Spleen (tissue), 11 donors: ENCODE measurements around the gene KLF15. TPM values are rescaled to one million over a fixed set of nuclear protein-coding genes. Genes with fewer than 3 reads are reported as not detected.
A peak's percentile ranks its signal among the peaks of the same experiment; 100 is the strongest.

ENCODE experiments used
- DNase-seq: peaks from one replicate; pipeline ENCODE4 v3.0.0-alpha.2; 2020
- H3K27ac ChIP-seq, 8 donors: fragments of 200-600 bp; sonication (generic) in 7 of 8; 1 replicate in 4 of 8; 2 replicates in 4 of 8; pipeline versions ENCODE4 v1.5.0 to v1.8.0; 2016 to 2021; ENCODE audit warnings: inconsistent platforms in 4 of 8, mild to moderate bottlenecking in 4 of 8, moderate library complexity in 1 of 8
- H3K27me3 ChIP-seq, 7 donors: fragments of 200-600 bp; sonication (generic) in 6 of 7; replicated peaks in 1 of 7; 1 replicate in 4 of 7; 2 replicates in 3 of 7; pipeline versions ENCODE4 v1.5.0 to v1.8.0; 2016 to 2021; ENCODE audit warnings: inconsistent platforms in 3 of 7, mild to moderate bottlenecking in 1 of 7
- H3K36me3 ChIP-seq, 6 donors: fragments of 200-600 bp; sonication (generic) in 5 of 6; 1 replicate in 4 of 6; 2 replicates in 2 of 6; pipeline versions ENCODE4 v1.5.0 to v1.8.0; 2016 to 2021; ENCODE audit warnings: inconsistent platforms in 2 of 6
- H3K4me1 ChIP-seq, 6 donors: fragments of 200-600 bp; sonication (generic) in 5 of 6; 1 replicate in 3 of 6; 2 replicates in 3 of 6; pipeline versions ENCODE4 v1.5.0 to v1.8.0; 2016 to 2021; ENCODE audit warnings: inconsistent platforms in 3 of 6
- H3K4me3 ChIP-seq, 8 donors: fragments of 200-600 bp; sonication (generic) in 7 of 8; 1 replicate in 4 of 8; 2 replicates in 4 of 8; pipeline versions ENCODE4 v1.5.0 to v1.8.0; 2016 to 2021; ENCODE audit warnings: inconsistent platforms in 4 of 8, mild to moderate bottlenecking in 4 of 8, moderate library complexity in 2 of 8
- H3K9me3 ChIP-seq, 8 donors: fragments of 200-600 bp; sonication (generic) in 7 of 8; 1 replicate in 4 of 8; 2 replicates in 4 of 8; pipeline versions ENCODE4 v1.5.0 to v1.8.0; 2016 to 2021; ENCODE audit warnings: inconsistent platforms in 4 of 8
- POLR2A ChIP-seq, 3 donors: fragments of 450-650 bp; IDR thresholded peaks; one replicate each; pipeline ENCODE4 v1.5.1; 2017; ENCODE audit warnings: antibody characterized with exemption in 3 of 3, mild to moderate bottlenecking in 1 of 3
- POLR2AphosphoS5 ChIP-seq, 3 donors: sonication (generic); formaldehyde crosslinking; IDR thresholded peaks; one replicate each; pipeline ENCODE4 v1.5.1; 2017; ENCODE audit warnings: antibody characterized with exemption in 3 of 3
- WGBS, 5 donors: extraction: QIAGEN DNeasy Blood & Tissue Kit in 3 of 5; methylation state at CpG; one replicate each; pipeline versions ENCODE4 v1.1.5 to v1.1.7; 2013 to 2018; 5-methylcytosine and 5-hydroxymethylcytosine counted together
- intact Hi-C: fragments of 100-400 bp; cut with DNase I; formaldehyde crosslinking; loops from one replicate; pipeline ENCODE4 v1.15.0; 2023; ENCODE audit warnings: low total_unique reads
- polyA plus RNA-seq, 3 donors: library from polyadenylated mRNA; stranded (reverse); fragments of 200-250 nt; gene quantifications; one replicate each; pipeline ENCODE4 v1.2.1, GENCODE V29; 2013
- total RNA-seq, 7 donors: library from RNA; depleted of rRNA in 3 of 7; stranded (reverse); fragments of >200 nt in 3 of 7; fragmentation: NEBNext Ultra II Directional in 4 of 7; extraction: Animal tissue kit (Norgen Biotek cat#: 25700) in 4 of 7; gene quantifications; one replicate each; pipeline versions ENCODE4 v1.1.0 to v1.2.1, GENCODE V29; 2016 to 2021
- TF ChIP-seq, protein P1 (sequence below), 11 experiments: fragments of 200-600 bp in 7 of 11; fragments of 450-650 bp in 4 of 11; sonication (generic) in 4 of 11; IDR thresholded peaks in 8 of 11; conservative IDR thresholded peaks in 3 of 11; 1 replicate in 7 of 11; 2 replicates in 4 of 11; pipeline versions ENCODE4 v1.4.0 to v1.8.0; 2016 to 2021; ENCODE audit warnings: antibody characterized with exemption in 11 of 11, inconsistent platforms in 4 of 11, mild to moderate bottlenecking in 1 of 11
- donor health status: healthy with polysubstance abuse.
- donor health status: DM: no; HTN: no; CAD: no; lungs with moderate emphysema.
- donor health status: DM: no; HTN: no; CAD: no.
- donor health status: Bipolar disorder and iron deficiency.
- donor health status: healthy.
- donor health status: DM: no; HTN: no; CAD: no.
- donor health status: DM: yes; HTN: yes; CAD: no.

Gene KLF15
- total and polyA plus RNA-seq, 10 donors: 0.57 to 9.5 (median 3.3) TPM

DNA sequence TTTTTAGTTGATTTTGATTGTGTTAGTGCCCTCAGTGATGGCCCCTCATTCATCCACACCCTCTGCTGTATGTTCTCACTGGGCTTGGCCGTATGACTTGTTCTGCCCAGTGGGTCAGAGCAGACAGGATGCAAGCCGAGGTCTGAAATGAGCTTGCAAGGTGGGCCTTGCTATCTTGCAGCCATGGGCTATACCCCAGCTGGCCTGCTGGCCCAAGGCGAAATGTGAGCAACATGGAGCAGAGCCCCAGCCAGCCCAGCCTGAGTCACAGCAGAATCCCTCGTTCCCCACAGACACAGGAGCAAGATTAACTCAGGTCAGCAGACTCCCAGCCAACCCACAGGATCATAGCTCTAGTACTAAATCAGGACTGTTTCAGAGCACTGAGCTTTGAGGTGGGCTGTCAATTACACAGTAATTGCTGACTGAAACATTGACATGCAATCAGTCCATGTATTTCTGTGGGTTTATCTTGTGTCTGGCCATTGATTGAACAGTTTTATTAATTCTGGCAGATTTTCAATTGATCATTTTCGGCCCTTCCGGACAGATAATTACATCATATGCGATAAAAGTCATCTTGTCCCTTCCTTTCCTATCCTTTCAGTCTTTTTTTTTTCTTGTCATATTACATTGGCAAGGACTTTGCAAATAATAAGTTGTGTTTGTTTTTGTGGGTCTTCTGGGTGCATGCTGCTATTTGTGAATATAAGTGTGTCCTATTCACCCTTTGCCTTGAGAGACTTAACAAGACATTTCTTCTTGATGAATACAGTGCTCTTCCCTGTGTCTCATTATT is 27.1 kb downstream of the KLF15 start:
- Histone ChIP-seq H3K27me3 (peaks cover 0 to 15% (median 0%) of the 10 kb centered on the region in 7 donors), H3K9me3 (peaks cover 0 to 29% (median 21%) of the 10 kb centered on the region in 8 donors), H3K36me3 (no peaks in the 10 kb centered on the region), H3K4me3 (no peak overlapping the region), H3K4me1 (no peaks in the 10 kb centered on the region), H3K27ac (no peak overlapping the region)
- intact Hi-C loops: no loop called here
- TF ChIP-seq, protein P1, sequence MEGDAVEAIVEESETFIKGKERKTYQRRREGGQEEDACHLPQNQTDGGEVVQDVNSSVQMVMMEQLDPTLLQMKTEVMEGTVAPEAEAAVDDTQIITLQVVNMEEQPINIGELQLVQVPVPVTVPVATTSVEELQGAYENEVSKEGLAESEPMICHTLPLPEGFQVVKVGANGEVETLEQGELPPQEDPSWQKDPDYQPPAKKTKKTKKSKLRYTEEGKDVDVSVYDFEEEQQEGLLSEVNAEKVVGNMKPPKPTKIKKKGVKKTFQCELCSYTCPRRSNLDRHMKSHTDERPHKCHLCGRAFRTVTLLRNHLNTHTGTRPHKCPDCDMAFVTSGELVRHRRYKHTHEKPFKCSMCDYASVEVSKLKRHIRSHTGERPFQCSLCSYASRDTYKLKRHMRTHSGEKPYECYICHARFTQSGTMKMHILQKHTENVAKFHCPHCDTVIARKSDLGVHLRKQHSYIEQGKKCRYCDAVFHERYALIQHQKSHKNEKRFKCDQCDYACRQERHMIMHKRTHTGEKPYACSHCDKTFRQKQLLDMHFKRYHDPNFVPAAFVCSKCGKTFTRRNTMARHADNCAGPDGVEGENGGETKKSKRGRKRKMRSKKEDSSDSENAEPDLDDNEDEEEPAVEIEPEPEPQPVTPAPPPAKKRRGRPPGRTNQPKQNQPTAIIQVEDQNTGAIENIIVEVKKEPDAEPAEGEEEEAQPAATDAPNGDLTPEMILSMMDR (IDR thresholded peaks at IDR 0.05 in 8 of 11, conservative IDR thresholded peaks at IDR 0.05 in 3 of 11): no peak
- TF ChIP-seq POLR2A (IDR thresholded peaks at IDR 0.05): no peak
- no peak for TF ChIP-seq POLR2AphosphoS5 (IDR thresholded peaks at IDR 0.05)
- 81 to 88% (median 84%) methylated on average over 6 to 7 of the region's 7 CpGs for WGBS, 5 donors
- no peak for DNase-seq

DNA sequence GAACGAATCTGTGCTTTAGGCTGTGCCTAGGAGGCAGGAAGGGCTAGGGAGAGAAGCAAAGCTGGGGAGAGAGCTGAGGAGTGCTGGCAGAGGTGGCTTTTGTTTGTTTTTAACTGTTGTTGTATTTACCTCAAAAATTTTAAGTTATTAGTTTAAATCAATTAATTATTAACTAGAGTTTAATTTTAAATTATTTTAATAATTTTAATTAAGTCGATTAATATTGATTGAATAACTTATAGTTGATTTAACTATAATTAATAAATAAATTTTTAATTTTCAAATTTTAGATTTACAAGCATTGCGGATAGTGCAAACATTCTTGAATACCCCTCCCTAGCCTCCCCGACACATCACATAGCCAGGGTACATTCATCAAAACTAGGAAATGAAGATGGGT is 30.6 kb downstream of the KLF15 start:
- DNase-seq: no peak
- peaks cover 0 to 13% (median 0%) of the 10 kb centered on the region in 7 donors for H3K27me3 ChIP-seq
- intact Hi-C loops: no loop called here
- H3K4me1 ChIP-seq: no peaks in the 10 kb centered on the region
- H3K4me3 ChIP-seq: no peak overlapping the region
- no peak for TF ChIP-seq POLR2AphosphoS5 (IDR thresholded peaks at IDR 0.05)
- TF ChIP-seq, protein P1 (IDR thresholded peaks at IDR 0.05 in 8 of 11, conservative IDR thresholded peaks at IDR 0.05 in 3 of 11): no peak
- no peak for TF ChIP-seq POLR2A (IDR thresholded peaks at IDR 0.05)
- no peaks in the 10 kb centered on the region for H3K36me3 ChIP-seq
- peaks cover 0 to 29% (median 21%) of the 10 kb centered on the region in 8 donors for H3K9me3 ChIP-seq
- 84 to 89% (median 85%) methylated on average over 4 of the region's 4 CpGs for WGBS, 5 donors
- H3K27ac ChIP-seq: no peak overlapping the region

DNA sequence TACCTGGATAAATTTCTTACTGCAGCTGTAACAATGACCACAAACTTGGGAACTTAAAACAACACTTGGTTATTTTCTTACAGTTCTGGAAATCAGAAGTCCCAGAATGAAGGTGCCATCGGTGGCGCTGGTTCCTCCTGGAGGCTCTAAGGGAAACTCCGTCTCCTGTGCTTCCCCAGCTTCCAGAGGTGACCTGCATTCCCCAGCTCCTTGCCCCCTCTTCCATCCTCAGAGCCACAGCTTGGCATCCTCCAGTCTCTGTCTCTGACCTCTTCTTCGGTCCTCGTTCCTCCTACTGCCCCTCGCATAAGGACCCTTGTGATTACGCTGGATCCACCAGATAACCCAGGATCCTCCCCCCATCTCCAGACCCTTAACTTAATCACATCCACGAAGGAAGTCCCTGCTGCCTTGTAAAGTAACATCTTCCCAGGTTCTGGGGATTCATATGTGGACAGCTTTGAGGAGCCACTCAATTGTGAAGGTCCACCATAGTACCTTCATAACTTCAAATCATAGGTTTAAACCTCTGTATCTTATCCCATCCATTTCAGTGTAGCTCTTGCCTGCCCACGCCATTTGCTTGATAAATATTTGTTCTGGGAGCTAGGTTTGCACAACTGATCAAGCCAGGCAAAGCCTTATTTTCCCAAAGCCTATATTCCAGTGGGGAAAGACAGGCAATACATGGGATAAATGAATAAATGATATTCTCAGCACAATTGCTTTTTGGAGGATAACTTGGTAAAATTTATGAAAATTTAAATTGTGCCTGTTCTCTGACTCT is 34.8 kb downstream of the KLF15 start:
- Histone ChIP-seq H3K9me3 (peaks cover 0 to 5% (median 0%) of the 10 kb centered on the region in 8 donors), H3K27me3 (peaks cover 0 to 5% (median 0%) of the 10 kb centered on the region in 7 donors), H3K27ac (no peak overlapping the region), H3K4me3 (no peak overlapping the region), H3K36me3 (no peaks in the 10 kb centered on the region), H3K4me1 (no peaks in the 10 kb centered on the region)
- DNase-seq: peak; percentile 29
- intact Hi-C loops: no loop called here
- WGBS, 5 donors: 71 to 78% (median 75%) methylated on average over 9 of the region's 9 CpGs
- TF ChIP-seq, protein P1 (IDR thresholded peaks at IDR 0.05 in 8 of 11, conservative IDR thresholded peaks at IDR 0.05 in 3 of 11): no peak
- TF ChIP-seq POLR2AphosphoS5 (IDR thresholded peaks at IDR 0.05): no peak
- TF ChIP-seq POLR2A (IDR thresholded peaks at IDR 0.05): no peak

DNA sequence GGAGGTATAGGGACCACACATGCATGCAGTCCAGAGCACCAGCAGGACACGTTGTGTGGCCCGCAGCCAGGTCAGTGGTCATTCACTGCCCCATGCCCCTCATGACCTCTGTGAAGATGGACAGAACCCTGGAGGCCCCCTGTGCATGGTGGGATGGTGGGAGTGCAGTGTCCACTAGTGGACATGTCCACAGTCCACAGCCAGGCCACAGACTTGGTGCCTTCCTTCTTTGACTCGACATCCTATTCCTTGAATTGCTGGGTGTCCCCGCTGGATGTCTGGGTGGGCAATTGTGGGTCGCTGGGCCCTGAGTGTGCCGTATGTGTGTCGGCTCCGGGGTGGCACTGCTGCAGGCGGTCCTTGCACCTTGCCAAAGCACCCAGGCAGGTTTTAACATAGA is 35.7 kb downstream of the KLF15 start:
- peak; percentile 55 for DNase-seq
- Histone ChIP-seq H3K36me3 (no peaks in the 10 kb centered on the region), H3K4me1 (no peaks in the 10 kb centered on the region), H3K4me3 (no peak overlapping the region), H3K9me3 (no peaks in the 10 kb centered on the region), H3K27me3 (no peaks in the 10 kb centered on the region), H3K27ac (no peak overlapping the region)
- WGBS, 5 donors: 78 to 82% (median 80%) methylated on average over 4 to 9 of the region's 9 CpGs
- TF ChIP-seq, protein P1 (IDR thresholded peaks at IDR 0.05 in 8 of 11, conservative IDR thresholded peaks at IDR 0.05 in 3 of 11): no peak
- no peak for TF ChIP-seq POLR2AphosphoS5 (IDR thresholded peaks at IDR 0.05)
- no peak for TF ChIP-seq POLR2A (IDR thresholded peaks at IDR 0.05)
- intact Hi-C loops: no loop called here
